ENCODE data around the gene ENTPD2. TPM values are rescaled to one million over a fixed set of nuclear protein-coding genes. Genes with fewer than 3 reads are reported as not detected.

Gene ENTPD2
- total and polyA plus RNA-seq, 4 donors, result 0.09 to 0.40 (median 0.21) TPM

DNA sequence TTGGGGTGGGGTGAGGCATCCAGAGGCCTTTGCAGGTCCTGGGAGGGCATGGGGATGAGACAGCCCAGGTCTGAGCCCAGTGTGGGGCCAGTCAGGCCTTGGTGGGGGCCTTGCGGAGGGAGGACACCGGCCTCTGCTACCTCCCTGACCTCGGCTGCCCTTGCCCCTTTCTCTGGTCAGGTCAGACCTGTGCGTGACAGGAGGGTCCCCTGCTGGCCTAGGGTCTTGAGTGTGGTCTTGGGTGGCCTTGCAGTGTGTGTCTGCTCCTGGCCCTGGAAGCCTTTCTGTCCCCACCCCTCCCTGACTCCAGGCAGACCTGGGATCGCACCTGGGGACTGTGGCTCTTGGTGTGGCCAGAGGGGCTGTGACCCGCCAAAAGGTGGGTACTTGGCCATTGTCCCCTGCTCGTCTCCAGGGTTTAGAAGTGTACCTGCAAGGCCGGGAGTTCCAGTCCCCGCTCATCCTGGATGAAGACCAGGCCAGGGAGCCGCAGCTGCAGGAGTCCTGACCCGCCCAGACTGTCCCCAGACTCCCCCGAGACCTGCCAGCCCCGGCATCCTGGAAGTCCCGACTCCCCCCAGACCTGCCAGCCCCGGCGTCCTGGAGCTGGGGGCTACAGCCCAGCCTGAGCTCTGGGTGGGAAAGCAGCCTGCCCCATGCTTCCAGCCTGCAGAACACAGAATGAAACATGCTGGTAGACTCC, 28.5 kb upstream of the ENTPD2 start:
- H3K4me3 ChIP-seq (ENCODE audit: low read depth in 1 of 3, low read length in 3 of 3), result no peak overlapping the region
- peaks cover 0 to 2% (median 0%) of the 10 kb centered on the region in 4 donors for H3K36me3 ChIP-seq (ENCODE audit: control insufficient read depth in 4 of 4, insufficient read depth in 3 of 4, low read depth in 1 of 4, low read length in 3 of 4)
- TF ChIP-seq HNF4G (IDR thresholded peaks at IDR 0.05) (no peak), YY1 (IDR thresholded peaks at IDR 0.05) (no peak), NR2F2 (IDR thresholded peaks at IDR 0.05) (no peak), RAD21 (IDR thresholded peaks at IDR 0.05) (no peak), JUND (IDR thresholded peaks at IDR 0.05) (no peak), SP1 (IDR thresholded peaks at IDR 0.05) (no peak)
- TF ChIP-seq, protein P1, sequence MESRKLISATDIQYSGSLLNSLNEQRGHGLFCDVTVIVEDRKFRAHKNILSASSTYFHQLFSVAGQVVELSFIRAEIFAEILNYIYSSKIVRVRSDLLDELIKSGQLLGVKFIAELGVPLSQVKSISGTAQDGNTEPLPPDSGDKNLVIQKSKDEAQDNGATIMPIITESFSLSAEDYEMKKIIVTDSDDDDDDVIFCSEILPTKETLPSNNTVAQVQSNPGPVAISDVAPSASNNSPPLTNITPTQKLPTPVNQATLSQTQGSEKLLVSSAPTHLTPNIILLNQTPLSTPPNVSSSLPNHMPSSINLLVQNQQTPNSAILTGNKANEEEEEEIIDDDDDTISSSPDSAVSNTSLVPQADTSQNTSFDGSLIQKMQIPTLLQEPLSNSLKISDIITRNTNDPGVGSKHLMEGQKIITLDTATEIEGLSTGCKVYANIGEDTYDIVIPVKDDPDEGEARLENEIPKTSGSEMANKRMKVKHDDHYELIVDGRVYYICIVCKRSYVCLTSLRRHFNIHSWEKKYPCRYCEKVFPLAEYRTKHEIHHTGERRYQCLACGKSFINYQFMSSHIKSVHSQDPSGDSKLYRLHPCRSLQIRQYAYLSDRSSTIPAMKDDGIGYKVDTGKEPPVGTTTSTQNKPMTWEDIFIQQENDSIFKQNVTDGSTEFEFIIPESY (IDR thresholded peaks at IDR 0.05), result no peak
- TF ChIP-seq, protein P2, sequence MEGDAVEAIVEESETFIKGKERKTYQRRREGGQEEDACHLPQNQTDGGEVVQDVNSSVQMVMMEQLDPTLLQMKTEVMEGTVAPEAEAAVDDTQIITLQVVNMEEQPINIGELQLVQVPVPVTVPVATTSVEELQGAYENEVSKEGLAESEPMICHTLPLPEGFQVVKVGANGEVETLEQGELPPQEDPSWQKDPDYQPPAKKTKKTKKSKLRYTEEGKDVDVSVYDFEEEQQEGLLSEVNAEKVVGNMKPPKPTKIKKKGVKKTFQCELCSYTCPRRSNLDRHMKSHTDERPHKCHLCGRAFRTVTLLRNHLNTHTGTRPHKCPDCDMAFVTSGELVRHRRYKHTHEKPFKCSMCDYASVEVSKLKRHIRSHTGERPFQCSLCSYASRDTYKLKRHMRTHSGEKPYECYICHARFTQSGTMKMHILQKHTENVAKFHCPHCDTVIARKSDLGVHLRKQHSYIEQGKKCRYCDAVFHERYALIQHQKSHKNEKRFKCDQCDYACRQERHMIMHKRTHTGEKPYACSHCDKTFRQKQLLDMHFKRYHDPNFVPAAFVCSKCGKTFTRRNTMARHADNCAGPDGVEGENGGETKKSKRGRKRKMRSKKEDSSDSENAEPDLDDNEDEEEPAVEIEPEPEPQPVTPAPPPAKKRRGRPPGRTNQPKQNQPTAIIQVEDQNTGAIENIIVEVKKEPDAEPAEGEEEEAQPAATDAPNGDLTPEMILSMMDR (IDR thresholded peaks at IDR 0.05; ENCODE audit: low read depth, low read length, missing input control), result no peak
- DNase-seq (ENCODE audit: low spot score), result no peak
- no peak overlapping the region for H3K9ac ChIP-seq (ENCODE audit: low read depth in 1 of 2, low read length in 2 of 2)
- 91% methylated on average over 16 of the region's 16 CpGs for WGBS
- H3K9me3 ChIP-seq (ENCODE audit: control insufficient read depth in 4 of 4, low read length in 3 of 4), result no peaks in the 10 kb centered on the region
- peaks cover 0 to 6% (median 3%) of the 10 kb centered on the region in 4 donors for H3K27me3 ChIP-seq (ENCODE audit: control insufficient read depth in 4 of 4, insufficient read depth in 4 of 4, low read length in 3 of 4)
- H3K27ac ChIP-seq (ENCODE audit: low read depth in 1 of 2, low read length in 2 of 2), result no peak overlapping the region
- peaks cover 1 to 28% (median 17%) of the 10 kb centered on the region in 4 donors for H3K4me1 ChIP-seq (ENCODE audit: control insufficient read depth in 4 of 4, insufficient read depth in 4 of 4, low read length in 3 of 4)

DNA sequence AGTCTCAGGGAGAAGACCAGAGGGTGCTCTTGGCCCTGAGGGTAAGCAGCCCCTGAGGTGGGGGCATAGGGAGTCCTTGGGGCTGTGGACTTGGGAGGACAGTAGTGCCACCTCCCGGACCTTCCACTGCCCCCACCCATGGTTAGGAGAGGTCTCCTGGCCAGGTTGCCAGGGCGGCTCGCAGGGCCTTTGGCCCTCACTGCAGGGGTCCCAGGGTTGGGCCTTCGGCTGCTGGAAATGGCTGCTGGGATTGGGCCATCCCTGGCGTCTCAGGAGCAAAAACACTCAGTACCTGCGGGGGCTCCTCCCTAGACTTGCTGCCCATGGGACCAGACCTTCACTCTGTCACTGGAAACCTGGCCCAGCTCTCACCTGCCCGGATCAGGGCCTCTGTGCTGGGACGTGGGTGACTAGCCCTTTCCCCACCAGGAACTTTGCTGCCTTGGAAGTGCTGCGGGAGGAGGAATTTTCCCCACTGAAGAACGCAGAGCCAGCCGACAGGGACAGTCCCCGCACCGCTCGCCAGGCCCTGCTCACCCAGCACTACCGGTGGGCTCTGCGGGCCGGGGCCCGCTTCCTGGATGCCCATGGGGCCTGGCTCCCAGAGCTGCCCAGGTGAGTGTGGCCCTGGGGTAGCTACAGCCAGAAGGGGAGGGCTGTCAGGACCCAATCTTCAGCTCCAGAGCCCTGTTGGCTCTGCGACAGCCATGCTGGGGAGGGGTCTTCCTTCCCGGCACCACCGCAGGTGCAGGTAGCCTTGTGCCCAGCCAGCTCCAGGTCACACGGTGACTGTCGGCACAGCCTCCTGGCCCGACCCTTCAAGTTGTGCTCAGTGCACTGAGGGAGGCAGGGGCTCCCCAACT, 26.6 kb upstream of the ENTPD2 start:
- Histone ChIP-seq H3K4me1 (ENCODE audit: control insufficient read depth in 4 of 4, insufficient read depth in 4 of 4, low read length in 3 of 4) (peaks cover 0 to 15% (median 12%) of the 10 kb centered on the region in 4 donors), H3K36me3 (ENCODE audit: control insufficient read depth in 4 of 4, insufficient read depth in 3 of 4, low read depth in 1 of 4, low read length in 3 of 4) (peaks cover 0 to 2% (median 0%) of the 10 kb centered on the region in 4 donors), H3K27me3 (ENCODE audit: control insufficient read depth in 4 of 4, insufficient read depth in 4 of 4, low read length in 3 of 4) (peaks cover 0 to 6% (median 3%) of the 10 kb centered on the region in 4 donors), H3K9ac (ENCODE audit: low read depth in 1 of 2, low read length in 2 of 2) (no peak overlapping the region), H3K4me3 (ENCODE audit: low read depth in 1 of 3, low read length in 3 of 3) (no peak overlapping the region), H3K9me3 (ENCODE audit: control insufficient read depth in 4 of 4, low read length in 3 of 4) (no peaks in the 10 kb centered on the region), H3K27ac (ENCODE audit: low read depth in 1 of 2, low read length in 2 of 2) (no peak overlapping the region)
- DNase-seq (ENCODE audit: low spot score), result no peak
- no peak for TF ChIP-seq TAF1 (conservative IDR thresholded peaks at IDR 0.05)
- TF ChIP-seq RAD21 (IDR thresholded peaks at IDR 0.05), result no peak
- no peak for TF ChIP-seq GABPA (IDR thresholded peaks at IDR 0.05 in 1 of 2, conservative IDR thresholded peaks at IDR 0.05 in 1 of 2)
- TF ChIP-seq, protein P1 (IDR thresholded peaks at IDR 0.05), result no peak
- no peak for TF ChIP-seq NR2F2 (IDR thresholded peaks at IDR 0.05)
- WGBS, result 82% methylated on average over 24 of the region's 24 CpGs
